Measurements from ENCODE around the gene SLC13A5.

The SLC13A5 gene

GRCh38 chr17:6706499-6706898 lies 6.7 kb downstream of the SLC13A5 start:
- TF ChIP-seq Cebpa-rat (IDR thresholded peaks at IDR 0.05): no peak
- Histone ChIP-seq H3K4me2 (no peak overlapping the region), H3K9ac (no peak overlapping the region), H3K27ac (no peak overlapping the region), H3K4me1 (peaks cover under 1 to 7% (median 5%) of the 10 kb centered on the region in 10 experiments; a peak in 14 of 20 replicates), H3K9me3 (replicated peaks in 1 of 11) (no peaks in the 10 kb centered on the region), H3K36me3 (no peaks in the 10 kb centered on the region), H4K20me1 (no peaks in the 10 kb centered on the region; a peak in 1 of 22 replicates), H3K4me3 (no peak overlapping the region), H3K27me3 (peaks cover 0 to 4% (median 0%) of the 10 kb centered on the region in 11 experiments; a peak in 3 of 22 replicates)

DNA sequence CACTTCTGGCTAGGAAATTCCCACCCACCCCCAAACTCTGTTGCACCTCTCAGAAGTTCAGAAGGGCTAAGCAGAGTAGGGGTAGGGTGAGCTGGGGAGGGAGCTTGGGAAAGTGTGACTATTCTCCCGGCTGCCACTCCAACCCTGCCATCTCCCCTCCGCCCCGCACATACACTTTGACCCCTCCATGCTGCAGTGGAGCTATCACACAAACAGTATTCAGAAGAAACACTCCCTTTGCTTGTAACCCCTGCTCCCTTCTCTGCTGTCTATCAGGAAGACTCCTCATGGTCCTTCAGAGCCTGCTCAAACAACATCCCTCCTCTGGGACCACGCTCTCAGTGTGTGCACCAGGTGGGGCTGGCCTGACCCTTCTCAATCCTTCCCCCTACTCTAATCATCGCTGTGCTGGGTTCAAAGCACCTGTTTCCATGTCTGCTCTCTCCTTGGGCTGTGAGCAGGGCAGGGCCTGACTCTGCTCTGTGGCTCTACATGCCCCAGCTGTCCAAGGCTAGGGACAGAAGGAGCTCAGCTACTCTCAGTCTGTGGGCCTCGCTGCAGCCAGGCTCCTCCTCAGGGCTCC lies 8.6 kb downstream of the SLC13A5 start:
- no peak overlapping the region for H3K4me2 ChIP-seq
- H4K20me1 ChIP-seq: no peaks in the 10 kb centered on the region; a peak in 1 of 22 replicates
- no peaks in the 10 kb centered on the region for H3K4me1 ChIP-seq
- TF ChIP-seq Cebpa-rat (IDR thresholded peaks at IDR 0.05): no peak
- no peaks in the 10 kb centered on the region for H3K36me3 ChIP-seq
- no peak overlapping the region for H3K27ac ChIP-seq
- H3K4me3 ChIP-seq: no peak overlapping the region
- no peaks in the 10 kb centered on the region for H3K27me3 ChIP-seq
- no peak overlapping the region for H3K9ac ChIP-seq
- H3K9me3 ChIP-seq (replicated peaks in 1 of 11): no peaks in the 10 kb centered on the region

- no peaks in the 10 kb centered on the region for H3K36me3 ChIP-seq
- no peak overlapping the region for H3K27ac ChIP-seq
- no peak for TF ChIP-seq Cebpa-rat (IDR thresholded peaks at IDR 0.05)
- no peak overlapping the region for H3K4me3 ChIP-seq
- no peaks in the 10 kb centered on the region for H3K27me3 ChIP-seq
- no peaks in the 10 kb centered on the region; a peak in 1 of 22 replicates for H4K20me1 ChIP-seq
- H3K9ac ChIP-seq: no peak overlapping the region
- no peak overlapping the region for H3K4me2 ChIP-seq
- H3K4me1 ChIP-seq: no peaks in the 10 kb centered on the region
- no peaks in the 10 kb centered on the region for H3K9me3 ChIP-seq (replicated peaks in 1 of 11)
Measured at GRCh38 chr17:6703751-6704150, 9.4 kb downstream of the SLC13A5 start.

DNA sequence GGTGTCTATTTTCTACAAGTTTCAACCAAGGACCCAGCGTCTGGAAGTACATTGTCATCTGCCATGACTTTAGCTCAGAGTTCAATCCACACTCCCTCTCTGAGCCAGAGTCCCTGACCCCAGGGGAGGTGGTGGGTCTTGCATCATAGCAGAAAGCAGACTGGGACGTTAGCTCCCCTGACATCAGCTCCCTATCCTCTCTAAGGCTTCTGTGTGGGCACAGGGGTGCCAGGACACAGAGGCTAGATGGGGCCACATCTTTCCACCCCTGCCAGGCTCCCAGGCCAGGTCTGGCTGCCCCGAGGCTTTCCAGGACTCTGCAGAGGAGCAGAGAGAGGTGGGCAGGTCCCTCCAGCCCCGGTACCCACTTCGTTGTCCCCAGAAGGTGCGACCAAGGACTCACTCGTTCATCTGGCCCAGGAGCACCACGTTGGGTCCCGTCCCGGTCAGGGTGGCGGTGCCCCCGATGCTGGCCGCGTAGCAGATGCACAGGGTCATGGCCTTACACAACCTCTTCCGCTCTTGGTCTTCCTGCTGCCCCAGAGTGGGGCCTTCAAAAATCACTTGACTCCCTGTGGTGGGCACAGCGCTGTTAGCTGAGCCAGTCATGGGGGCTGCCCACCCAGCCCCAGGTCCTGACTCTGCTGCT lies 10.5 kb downstream of the SLC13A5 start:
- H3K27me3 ChIP-seq: no peaks in the 10 kb centered on the region
- H4K20me1 ChIP-seq: no peaks in the 10 kb centered on the region; a peak in 1 of 22 replicates
- H3K36me3 ChIP-seq: no peaks in the 10 kb centered on the region
- H3K4me2 ChIP-seq: no peak overlapping the region
- H3K4me3 ChIP-seq: no peak overlapping the region
- H3K9me3 ChIP-seq (replicated peaks in 1 of 11): no peaks in the 10 kb centered on the region
- no peak for TF ChIP-seq Cebpa-rat (IDR thresholded peaks at IDR 0.05)
- H3K27ac ChIP-seq: no peak overlapping the region
- no peaks in the 10 kb centered on the region for H3K4me1 ChIP-seq
- H3K9ac ChIP-seq: no peak overlapping the region

DNA sequence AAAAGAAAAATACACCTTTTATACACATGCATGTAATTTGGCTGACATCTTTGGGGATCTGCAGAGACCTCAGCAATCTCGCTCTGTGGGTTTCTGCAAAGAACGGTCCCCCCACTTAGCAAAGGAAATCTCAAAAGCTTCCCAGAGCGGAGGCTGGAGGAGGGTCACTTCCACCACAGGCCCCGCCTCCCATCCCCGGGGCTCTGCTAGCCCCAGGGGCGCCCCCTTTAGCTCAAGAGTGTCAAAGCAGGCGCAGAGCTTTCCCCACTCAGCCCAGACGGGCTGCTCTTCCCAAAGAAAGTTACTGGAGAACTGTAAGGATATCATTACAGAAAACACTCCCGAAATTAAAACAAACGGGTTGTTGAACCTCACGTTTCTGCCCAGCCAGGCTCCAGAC lies 11.4 kb downstream of the SLC13A5 start:
- Histone ChIP-seq H3K4me1 (no peaks in the 10 kb centered on the region), H3K36me3 (no peaks in the 10 kb centered on the region), H4K20me1 (no peaks in the 10 kb centered on the region; a peak in 1 of 22 replicates), H3K4me2 (peak overlapping the region in 4 of 11 experiments; percentile 7 to 41 (median 13); a peak in 2 of 22 replicates), H3K27ac (no peak overlapping the region), H3K27me3 (no peaks in the 10 kb centered on the region), H3K9ac (no peak overlapping the region), H3K9me3 (replicated peaks in 1 of 11) (no peaks in the 10 kb centered on the region), H3K4me3 (no peak overlapping the region)
- TF ChIP-seq Cebpa-rat (IDR thresholded peaks at IDR 0.05): no peak

GRCh38 chr17:6700948-6701307 lies 12.2 kb downstream of the SLC13A5 start:
- no peaks in the 10 kb centered on the region for H3K36me3 ChIP-seq
- H3K9ac ChIP-seq: no peak overlapping the region

DNA sequence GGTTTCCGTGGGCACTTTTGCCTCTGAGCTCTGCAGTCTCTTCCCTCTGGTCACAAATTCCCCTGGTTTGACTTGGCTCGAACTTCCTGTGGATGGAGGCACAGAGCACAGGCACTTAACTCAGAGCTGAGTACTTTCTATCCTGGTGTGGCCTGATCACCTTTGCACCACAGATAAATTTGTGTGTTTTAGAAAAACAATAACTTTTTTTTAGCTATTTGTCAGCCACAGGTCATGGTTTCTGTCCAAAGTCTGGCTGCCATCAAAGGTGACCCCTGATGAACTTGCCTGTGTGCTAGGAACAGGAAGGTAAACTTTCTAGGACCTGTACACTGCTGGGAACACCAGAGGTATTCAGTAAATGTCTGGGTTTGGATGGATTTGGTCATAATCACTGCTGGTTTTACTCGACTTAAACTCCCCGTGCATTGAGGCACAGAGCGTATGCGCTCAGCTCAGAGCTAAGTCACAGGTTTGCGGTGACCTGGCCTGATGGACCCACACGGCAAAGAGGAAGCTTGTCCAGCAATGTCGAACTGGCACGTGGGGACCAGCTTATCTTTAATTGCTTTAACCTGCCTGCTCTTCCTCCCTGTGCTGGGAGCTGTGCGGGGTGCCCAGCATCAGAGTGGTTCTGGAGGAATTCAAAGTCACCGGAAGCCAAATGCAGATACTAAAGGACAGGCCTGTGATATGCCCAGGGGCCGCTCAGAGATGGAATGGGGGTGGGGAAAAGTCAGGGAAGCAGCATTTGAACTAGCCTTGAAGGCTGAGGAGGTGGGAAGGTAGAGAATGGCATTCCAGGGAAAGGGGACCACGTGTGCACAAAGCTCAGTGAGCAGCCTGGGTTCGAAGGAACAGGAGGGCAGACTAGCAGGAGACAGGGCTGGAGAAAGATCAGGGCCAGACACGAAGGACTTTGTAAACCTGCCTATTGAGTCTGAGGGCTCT lies 12.9 kb downstream of the SLC13A5 start:
- Histone ChIP-seq H3K9me3 (replicated peaks in 1 of 11) (no peaks in the 10 kb centered on the region), H3K4me3 (no peak overlapping the region), H4K20me1 (no peaks in the 10 kb centered on the region; a peak in 2 of 22 replicates), H3K27me3 (no peaks in the 10 kb centered on the region), H3K27ac (no peak overlapping the region), H3K4me2 (no peak overlapping the region), H3K4me1 (no peaks in the 10 kb centered on the region), H3K9ac (no peak overlapping the region), H3K36me3 (no peaks in the 10 kb centered on the region)
- no peak for TF ChIP-seq Cebpa-rat (IDR thresholded peaks at IDR 0.05)

More at GRCh38 chr17:6700948-6701307, 12.2 kb downstream of the SLC13A5 start:
- no peaks in the 10 kb centered on the region for H3K27me3 ChIP-seq
- no peak overlapping the region for H3K4me2 ChIP-seq
- no peak overlapping the region for H3K4me3 ChIP-seq
- no peaks in the 10 kb centered on the region for H3K9me3 ChIP-seq (replicated peaks in 1 of 11)
- no peak overlapping the region for H3K27ac ChIP-seq
- H3K4me1 ChIP-seq: no peaks in the 10 kb centered on the region
- no peaks in the 10 kb centered on the region; a peak in 1 of 22 replicates for H4K20me1 ChIP-seq
- TF ChIP-seq Cebpa-rat (IDR thresholded peaks at IDR 0.05): no peak

DNA sequence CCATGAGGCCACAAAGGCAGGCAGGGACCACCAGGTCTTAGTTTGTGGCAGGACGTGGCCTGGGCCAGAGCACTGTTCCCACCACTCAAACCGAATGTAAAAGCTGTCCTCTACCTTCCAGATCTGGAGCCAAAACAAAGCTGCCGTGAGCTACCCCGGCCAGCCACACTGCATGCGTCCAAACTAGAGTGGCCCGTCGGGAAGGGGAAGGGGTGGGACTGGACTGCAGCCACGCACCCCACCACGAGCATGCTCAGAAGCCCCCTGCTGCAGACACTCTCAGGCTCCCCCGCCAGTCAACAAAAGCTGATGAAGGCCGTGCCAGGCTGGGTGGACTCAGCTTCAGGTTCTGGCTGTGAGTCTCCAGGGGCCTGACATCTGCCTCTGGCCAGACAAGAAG lies 15.2 kb downstream of the SLC13A5 start:
- H3K9me3 ChIP-seq (replicated peaks in 1 of 11): no peaks in the 10 kb centered on the region
- no peak overlapping the region for H3K27ac ChIP-seq
- H3K4me1 ChIP-seq: no peaks in the 10 kb centered on the region
- no peak overlapping the region for H3K4me3 ChIP-seq
- H3K4me2 ChIP-seq: no peak overlapping the region
- H3K36me3 ChIP-seq: no peaks in the 10 kb centered on the region
- no peaks in the 10 kb centered on the region for H3K27me3 ChIP-seq
- H4K20me1 ChIP-seq: no peaks in the 10 kb centered on the region; a peak in 2 of 22 replicates
- no peak for TF ChIP-seq Cebpa-rat (IDR thresholded peaks at IDR 0.05)
- no peak overlapping the region for H3K9ac ChIP-seq

- no peaks in the 10 kb centered on the region for H3K27me3 ChIP-seq
- no peaks in the 10 kb centered on the region for H3K4me1 ChIP-seq
- H4K20me1 ChIP-seq: no peaks in the 10 kb centered on the region; a peak in 1 of 22 replicates
- no peak for TF ChIP-seq Cebpa-rat (IDR thresholded peaks at IDR 0.05)
- no peak overlapping the region for H3K9ac ChIP-seq
- no peaks in the 10 kb centered on the region for H3K9me3 ChIP-seq (replicated peaks in 1 of 11)
- no peaks in the 10 kb centered on the region for H3K36me3 ChIP-seq
- no peak overlapping the region for H3K4me3 ChIP-seq
- H3K27ac ChIP-seq: no peak overlapping the region
- H3K4me2 ChIP-seq: no peak overlapping the region
Measured at GRCh38 chr17:6696906-6697305, 16.3 kb downstream of the SLC13A5 start.
